ENCODE data around the gene PLCB3. TPM values are rescaled to one million over a fixed set of nuclear protein-coding genes. Genes with fewer than 3 reads are reported as not detected.
A peak's percentile ranks its signal among the peaks of the same experiment; 100 is the strongest.

The PLCB3 gene
- total RNA-seq (21.1 and 23.5 TPM in 2 replicates), polyA plus RNA-seq (19.0 and 19.5 TPM in 2 replicates)

DNA sequence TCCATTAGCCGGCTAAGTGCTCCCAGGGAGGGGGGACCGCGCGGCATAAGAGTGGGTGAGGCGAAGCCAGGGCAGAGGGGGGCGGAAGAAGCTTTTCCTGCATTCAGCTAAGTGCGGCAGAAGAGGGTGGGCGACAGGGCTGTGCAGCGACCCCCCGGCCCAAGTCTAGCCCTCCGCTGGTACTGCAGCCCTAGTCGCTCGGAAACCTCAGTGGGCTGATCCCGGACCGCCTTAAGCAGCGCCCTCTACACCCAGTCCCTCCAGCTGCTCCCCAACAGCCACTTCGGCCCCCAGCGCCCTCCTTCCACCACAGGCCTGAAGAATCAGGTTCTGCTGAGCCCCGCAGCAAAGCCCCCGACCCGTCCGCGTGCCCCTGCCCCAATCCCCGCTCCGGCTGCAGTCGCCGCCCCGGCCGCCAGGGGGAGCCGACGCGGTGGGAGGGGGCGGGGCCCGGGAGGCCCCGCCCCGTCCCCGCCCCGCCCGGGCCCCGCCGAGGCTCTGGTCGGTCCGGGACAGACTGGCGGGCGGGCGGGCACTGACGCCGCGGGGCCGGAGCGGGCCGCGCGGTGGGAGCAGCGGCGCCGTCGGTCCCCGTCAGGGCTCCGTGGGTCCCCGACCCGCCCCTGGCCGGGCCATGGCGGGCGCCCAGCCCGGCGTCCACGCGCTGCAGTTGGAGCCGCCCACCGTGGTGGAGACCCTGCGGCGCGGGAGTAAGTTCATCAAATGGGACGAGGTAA is at the start of gene PLCB3:
Gene PLCB3 (plus strand): TSS at position 515 of the 737 bp plus-strand sequence. CDS start 120 bp downstream, at position 635.
- Histone ChIP-seq H4K20me1 (ENCODE audit: insufficient read depth, poor library complexity, severe bottlenecking) (peaks cover 5% of the 10 kb centered on the region), H3K27me3 (no peaks in the 10 kb centered on the region), H3K27ac (peak within 1 kb of the TSS; percentile 69), H3K9me2 (replicated peaks; ENCODE audit: insufficient read depth) (no peaks in the 10 kb centered on the region), H3K4me2 (peak within 1 kb of the TSS; percentile 99), H3K4me1 (ENCODE audit: insufficient read depth) (peaks cover 21% of the 10 kb centered on the region), H2AFZ (peak within 1 kb of the TSS; percentile 74), H3K4me3 (peak within 1 kb of the TSS; percentile 82), H3K36me3 (replicated peaks; ENCODE audit: insufficient read depth, low read depth) (no peaks in the 10 kb centered on the region), H3K9me3 (ENCODE audit: low read depth) (no peaks in the 10 kb centered on the region), H3K79me2 (peaks cover 18% of the 10 kb centered on the region)
- DNase-seq (ENCODE audit: low spot score), result peak; percentile 87
- no peak for TF ChIP-seq EZH2 (IDR thresholded peaks at IDR 0.05; ENCODE audit: borderline replicate concordance)
- TF ChIP-seq EZH2phosphoT487 (IDR thresholded peaks at IDR 0.05; ENCODE audit: low read depth, severe bottlenecking, unreplicated experiment), result no peak
- TF ChIP-seq, protein P1, sequence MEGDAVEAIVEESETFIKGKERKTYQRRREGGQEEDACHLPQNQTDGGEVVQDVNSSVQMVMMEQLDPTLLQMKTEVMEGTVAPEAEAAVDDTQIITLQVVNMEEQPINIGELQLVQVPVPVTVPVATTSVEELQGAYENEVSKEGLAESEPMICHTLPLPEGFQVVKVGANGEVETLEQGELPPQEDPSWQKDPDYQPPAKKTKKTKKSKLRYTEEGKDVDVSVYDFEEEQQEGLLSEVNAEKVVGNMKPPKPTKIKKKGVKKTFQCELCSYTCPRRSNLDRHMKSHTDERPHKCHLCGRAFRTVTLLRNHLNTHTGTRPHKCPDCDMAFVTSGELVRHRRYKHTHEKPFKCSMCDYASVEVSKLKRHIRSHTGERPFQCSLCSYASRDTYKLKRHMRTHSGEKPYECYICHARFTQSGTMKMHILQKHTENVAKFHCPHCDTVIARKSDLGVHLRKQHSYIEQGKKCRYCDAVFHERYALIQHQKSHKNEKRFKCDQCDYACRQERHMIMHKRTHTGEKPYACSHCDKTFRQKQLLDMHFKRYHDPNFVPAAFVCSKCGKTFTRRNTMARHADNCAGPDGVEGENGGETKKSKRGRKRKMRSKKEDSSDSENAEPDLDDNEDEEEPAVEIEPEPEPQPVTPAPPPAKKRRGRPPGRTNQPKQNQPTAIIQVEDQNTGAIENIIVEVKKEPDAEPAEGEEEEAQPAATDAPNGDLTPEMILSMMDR (IDR thresholded peaks at IDR 0.05; ENCODE audit: poor library complexity), result peak; percentile 81
- no CpG with 5 or more reads among the region's 75 CpGs for WGBS (ENCODE audit: low lambda C conversion rate, missing lambda C conversion rate)

DNA sequence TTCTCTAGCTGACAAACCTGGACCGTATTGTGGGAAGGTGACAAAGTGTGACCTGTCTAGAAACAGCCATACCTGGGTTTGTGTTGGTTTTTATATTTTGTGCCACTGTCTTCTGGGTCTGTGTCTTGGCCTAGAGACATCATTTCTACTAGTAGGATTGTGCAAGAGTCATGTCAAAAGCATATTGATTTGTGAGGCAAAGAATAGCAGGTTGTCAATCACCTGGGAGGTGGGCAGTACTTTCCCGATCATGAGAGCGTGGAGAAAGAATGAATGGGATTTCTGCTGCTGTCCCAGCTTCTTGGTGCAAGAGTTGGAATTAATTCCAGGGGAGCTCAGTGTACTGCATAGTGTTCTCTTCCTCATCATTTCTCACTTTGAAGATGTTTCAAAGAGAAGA is 49.8 kb upstream of the PLCB3 start:
- no peak overlapping the region for H2AFZ ChIP-seq
- H3K36me3 ChIP-seq (replicated peaks; ENCODE audit: insufficient read depth, low read depth), result no peaks in the 10 kb centered on the region
- no peak for TF ChIP-seq EZH2phosphoT487 (IDR thresholded peaks at IDR 0.05; ENCODE audit: low read depth, severe bottlenecking, unreplicated experiment)
- TF ChIP-seq EZH2 (IDR thresholded peaks at IDR 0.05; ENCODE audit: borderline replicate concordance), result no peak
- TF ChIP-seq, protein P1 (IDR thresholded peaks at IDR 0.05; ENCODE audit: poor library complexity), result no peak
- no peak for DNase-seq (ENCODE audit: low spot score)
- no peaks in the 10 kb centered on the region for H3K27me3 ChIP-seq
- H3K27ac ChIP-seq, result no peak overlapping the region
- H3K79me2 ChIP-seq, result no peaks in the 10 kb centered on the region
- H3K9me2 ChIP-seq (replicated peaks; ENCODE audit: insufficient read depth), result no peaks in the 10 kb centered on the region
- H4K20me1 ChIP-seq (ENCODE audit: insufficient read depth, poor library complexity, severe bottlenecking), result no peaks in the 10 kb centered on the region
- no peaks in the 10 kb centered on the region for H3K9me3 ChIP-seq (ENCODE audit: low read depth)
- no peak overlapping the region for H3K4me3 ChIP-seq
- H3K4me2 ChIP-seq, result no peak overlapping the region
- H3K4me1 ChIP-seq (ENCODE audit: insufficient read depth), result no peaks in the 10 kb centered on the region
- WGBS (ENCODE audit: low lambda C conversion rate, missing lambda C conversion rate), result 82% methylated on average over 3 of the region's 3 CpGs

DNA sequence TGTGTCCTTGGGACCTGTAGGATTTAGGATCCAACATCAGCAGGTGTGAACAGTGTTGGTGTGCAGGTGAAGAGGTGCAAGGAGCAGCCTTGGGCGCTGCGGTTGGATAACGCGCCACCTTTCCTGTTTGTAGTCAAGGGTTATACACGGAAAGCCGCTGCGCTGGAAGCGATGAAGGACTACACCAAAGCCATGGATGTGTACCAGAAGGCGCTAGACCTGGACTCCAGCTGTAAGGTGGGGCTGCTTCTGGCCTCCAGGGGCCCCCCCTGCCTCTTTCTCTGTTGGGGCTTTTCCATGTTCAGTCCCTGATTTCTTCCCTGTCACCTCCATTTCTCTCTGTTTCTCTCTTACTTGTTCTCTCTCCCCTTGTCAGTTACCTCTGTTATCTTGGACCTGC is 48.3 kb upstream of the PLCB3 start:
- no peak overlapping the region for H3K4me2 ChIP-seq
- H3K27ac ChIP-seq, result no peak overlapping the region
- no peaks in the 10 kb centered on the region for H3K36me3 ChIP-seq (replicated peaks; ENCODE audit: insufficient read depth, low read depth)
- H3K4me3 ChIP-seq, result no peak overlapping the region
- no peaks in the 10 kb centered on the region for H3K4me1 ChIP-seq (ENCODE audit: insufficient read depth)
- no peak for DNase-seq (ENCODE audit: low spot score)
- H3K27me3 ChIP-seq, result no peaks in the 10 kb centered on the region
- no peaks in the 10 kb centered on the region for H3K9me2 ChIP-seq (replicated peaks; ENCODE audit: insufficient read depth)
- no peak overlapping the region for H2AFZ ChIP-seq
- H3K79me2 ChIP-seq, result no peaks in the 10 kb centered on the region
- no peak for TF ChIP-seq EZH2phosphoT487 (IDR thresholded peaks at IDR 0.05; ENCODE audit: low read depth, severe bottlenecking, unreplicated experiment)
- TF ChIP-seq, protein P1 (IDR thresholded peaks at IDR 0.05; ENCODE audit: poor library complexity), result no peak
- no peak for TF ChIP-seq EZH2 (IDR thresholded peaks at IDR 0.05; ENCODE audit: borderline replicate concordance)
- no peaks in the 10 kb centered on the region for H4K20me1 ChIP-seq (ENCODE audit: insufficient read depth, poor library complexity, severe bottlenecking)
- no peaks in the 10 kb centered on the region for H3K9me3 ChIP-seq (ENCODE audit: low read depth)
- 96% methylated on average over 9 of the region's 9 CpGs for WGBS (ENCODE audit: low lambda C conversion rate, missing lambda C conversion rate)

Measured in hepatocyte (in vitro differentiated cells).